H1 (cell line): ENCODE results near the gene ZBTB37. TPM values are rescaled to one million over a fixed set of nuclear protein-coding genes. Genes with fewer than 3 reads are reported as not detected.

Experiments
- CTCF ChIA-PET: fragments of 300-600 bp; sonication (Branson Sonifier 250); formaldehyde crosslinking; loops from one replicate; lab custom pipeline; 2021; ENCODE audit not compliant: partially characterized antibody; lab: Charles Lee
- POLR2A ChIA-PET: fragments of 300-600 bp; sonication (Branson Sonifier 250); formaldehyde crosslinking; loops from one replicate; lab custom pipeline; 2021; ENCODE audit warnings: inconsistent platforms; ENCODE audit not compliant: partially characterized antibody; lab: Charles Lee
- DNase-seq, 2 experiments: peaks; one replicate each; pipeline versions ENCODE4 v3.0.0 to v3.0.0-alpha.2; 2010 to 2022; ENCODE audit warnings: low spot score in 2 of 2, low read depth in 1 of 2, mixed read lengths in 1 of 2
- FAIRE-seq: peaks from 2 replicates; lab custom pipeline; 2011; peaks lifted over from hg19 to GRCh38; lab: Jason Lieb, UNC
- H2AFZ ChIP-seq: 2 replicates; pipeline ENCODE4 v1.8.1; 2012; ENCODE audit warnings: low read length, inconsistent platforms
- H2AK5ac ChIP-seq: 2 replicates; pipeline ENCODE4 v1.6.1; 2013; ENCODE audit warnings: low read depth, low read length
- H2BK120ac ChIP-seq: replicated peaks from 2 replicates; pipeline ENCODE3; 2013; ENCODE audit warnings: low read depth, low read length, inconsistent platforms
- H2BK12ac ChIP-seq: 2 replicates; pipeline ENCODE4 v1.6.1; 2013; ENCODE audit warnings: low read depth, low read length
- H2BK15ac ChIP-seq: 2 replicates; pipeline ENCODE4 v1.6.1; 2013; ENCODE audit warnings: low read length
- H2BK20ac ChIP-seq: 2 replicates; pipeline ENCODE4 v1.6.1; 2013; ENCODE audit warnings: low read length
- H2BK5ac ChIP-seq: 2 replicates; pipeline ENCODE4 v1.6.1; 2013; ENCODE audit warnings: low read depth, low read length
- H3K14ac ChIP-seq: 2 replicates; pipeline ENCODE4 v1.6.1; 2013; ENCODE audit warnings: inconsistent platforms; ENCODE audit not compliant: insufficient read length
- H3K18ac ChIP-seq: 2 replicates; pipeline ENCODE4 v1.6.1; 2013; ENCODE audit warnings: low read length; ENCODE audit errors: extremely low read depth
- H3K23ac ChIP-seq: 2 replicates; pipeline ENCODE4 v1.6.1; 2013; ENCODE audit warnings: inconsistent platforms; ENCODE audit not compliant: insufficient read length
- H3K23me2 ChIP-seq: 2 replicates; pipeline ENCODE4 v1.6.1; 2013; ENCODE audit warnings: low read depth, low read length
- H3K27ac ChIP-seq: 2 replicates; pipeline ENCODE4 v1.6.1; 2011; ENCODE audit warnings: low read depth, low read length, inconsistent platforms
- H3K27me3 ChIP-seq, 4 experiments: replicated peaks in 1 of 4; 1 replicate in 1 of 4; 2 replicates in 3 of 4; pipeline versions ENCODE4 v1.6.1 to v1.8.1; 2011 to 2013; ENCODE audit warnings: low read length in 3 of 4, mild to moderate bottlenecking in 3 of 4, inconsistent platforms in 2 of 4, mixed read lengths in 2 of 4, moderate library complexity in 1 of 4; ENCODE audit not compliant: control insufficient read depth in 3 of 4, insufficient read depth in 3 of 4; ENCODE audit errors: extremely low read depth in 1 of 4
- H3K36me3 ChIP-seq, 4 experiments: 2 replicates each; pipeline versions ENCODE4 v1.6.1 to v1.8.1; 2011 to 2013; ENCODE audit warnings: mild to moderate bottlenecking in 4 of 4, low read length in 3 of 4, moderate library complexity in 2 of 4, control low read depth in 1 of 4, inconsistent platforms in 1 of 4; ENCODE audit not compliant: insufficient read depth in 4 of 4, control insufficient read depth in 2 of 4
- H3K4ac ChIP-seq: replicated peaks from 2 replicates; pipeline ENCODE3; 2013; ENCODE audit warnings: low read length, low read depth, mixed read lengths, inconsistent platforms; ENCODE audit not compliant: insufficient read length
- H3K4me1 ChIP-seq, 4 experiments: replicated peaks in 1 of 4; 1 replicate in 1 of 4; 2 replicates in 3 of 4; pipeline versions ENCODE4 v1.6.1 to v1.8.1; 2011 to 2013; ENCODE audit warnings: low read length in 3 of 4, inconsistent platforms in 2 of 4, mixed read lengths in 1 of 4; ENCODE audit not compliant: insufficient read depth in 4 of 4, control insufficient read depth in 3 of 4
- H3K4me2 ChIP-seq, 2 experiments: 2 replicates each; pipeline versions ENCODE4 v1.6.1 to v1.8.1; 2011 to 2013; ENCODE audit warnings: low read depth in 2 of 2, low read length in 2 of 2, control low read depth in 1 of 2, inconsistent platforms in 1 of 2, mild to moderate bottlenecking in 1 of 2; ENCODE audit not compliant: insufficient read depth in 1 of 2
- H3K4me3 ChIP-seq, 4 experiments: fragments of 200-600, 300-600 bp in 1 of 4; sonication (generic), shearing (Covaris generic), sonication (Bioruptor Twin) in 1 of 4; 2 replicates each; pipeline versions ENCODE4 v1.5.1 to v1.8.1; 2011 to 2016; ENCODE audit warnings: low read length in 4 of 4, low read depth in 3 of 4, control low read depth in 2 of 4, inconsistent platforms in 2 of 4, mild to moderate bottlenecking in 2 of 4, mixed read lengths in 1 of 4, moderate library complexity in 1 of 4; ENCODE audit not compliant: insufficient read depth in 2 of 4; ENCODE audit errors: extremely low read depth in 1 of 4
- H3K56ac ChIP-seq: replicated peaks from 2 replicates; pipeline ENCODE3; 2013; ENCODE audit warnings: low read depth, mild to moderate bottlenecking, mixed read lengths, low read length, inconsistent platforms; ENCODE audit not compliant: insufficient read length
- H3K79me1 ChIP-seq: 2 replicates; pipeline ENCODE4 v1.6.1; 2013; ENCODE audit warnings: low read depth, low read length, control low read depth
- H3K79me2 ChIP-seq, 2 experiments: 2 replicates each; pipeline versions ENCODE4 v1.6.1 to v1.8.1; 2012 to 2013; ENCODE audit warnings: low read length in 2 of 2, mild to moderate bottlenecking in 2 of 2, inconsistent platforms in 1 of 2; ENCODE audit not compliant: insufficient read depth in 2 of 2, control insufficient read depth in 1 of 2
- H3K9ac ChIP-seq, 4 experiments: replicated peaks in 1 of 4; 1 replicate in 1 of 4; 2 replicates in 3 of 4; pipeline versions ENCODE4 v1.6.1 to v1.8.1; 2011 to 2013; ENCODE audit warnings: low read depth in 3 of 4, low read length in 3 of 4, control low read depth in 2 of 4, mild to moderate bottlenecking in 2 of 4, moderate library complexity in 2 of 4, inconsistent platforms in 1 of 4; ENCODE audit errors: extremely low read depth in 1 of 4
- H3K9me3 ChIP-seq, 2 experiments: 2 replicates each; pipeline versions ENCODE4 v1.6.1 to v1.8.1; 2012 to 2013; ENCODE audit warnings: mild to moderate bottlenecking in 2 of 2, moderate library complexity in 2 of 2, control low read depth in 1 of 2, inconsistent platforms in 1 of 2, low read depth in 1 of 2, low read length in 1 of 2, mixed read lengths in 1 of 2; ENCODE audit not compliant: insufficient read depth in 2 of 2
- H4K20me1 ChIP-seq, 2 experiments: replicated peaks in 1 of 2; 2 replicates each; pipeline versions ENCODE3 to v1.8.1; 2011 to 2013; ENCODE audit warnings: inconsistent platforms in 2 of 2, low read length in 2 of 2, mild to moderate bottlenecking in 1 of 2; ENCODE audit not compliant: insufficient read depth in 2 of 2, control insufficient read depth in 1 of 2
- H4K5ac ChIP-seq: 2 replicates; pipeline ENCODE4 v1.6.1; 2013; ENCODE audit warnings: low read length, low read depth, mixed read lengths, inconsistent platforms; ENCODE audit not compliant: insufficient read length
- H4K8ac ChIP-seq: 2 replicates; pipeline ENCODE4 v1.8.0; 2013; ENCODE audit warnings: mild to moderate bottlenecking, moderate library complexity, low read length, inconsistent platforms; ENCODE audit not compliant: insufficient read depth; ENCODE audit errors: extremely low read depth
- H4K91ac ChIP-seq: replicated peaks from 2 replicates; pipeline ENCODE3; 2013; ENCODE audit warnings: low read length, mixed read lengths, inconsistent platforms; ENCODE audit not compliant: insufficient read length
- ASH2L ChIP-seq: fragments of 200-600, 300-600 bp; sonication (generic); IDR thresholded peaks from one replicate; pipeline ENCODE4 v1.7.1; 2017; ENCODE audit warnings: low read length
- CEBPB ChIP-seq: IDR thresholded peaks from 2 replicates; pipeline ENCODE4 v1.6.1; 2012; ENCODE audit warnings: low read depth, low read length
- HDAC6 ChIP-seq: IDR thresholded peaks from one replicate; pipeline ENCODE4 v1.7.1; 2012; ENCODE audit warnings: low read depth, mild to moderate bottlenecking, inconsistent platforms, low read length, moderate library complexity
- JUND ChIP-seq: IDR thresholded peaks from 2 replicates; pipeline ENCODE4 v1.6.1; 2011; ENCODE audit warnings: mild to moderate bottlenecking, improper control_type of control experiment, low read length
- KDM1A ChIP-seq: fragments of 200-600, 300-600 bp; sonication (generic); IDR thresholded peaks from 2 replicates; pipeline ENCODE4 v1.7.1; 2016; ENCODE audit warnings: mild to moderate bottlenecking, low read length, borderline replicate concordance
- POLR2AphosphoS5 ChIP-seq: IDR thresholded peaks from 2 replicates; pipeline ENCODE4 v1.6.1; 2011; ENCODE audit warnings: low read depth, low read length
- SP1 ChIP-seq: IDR thresholded peaks from 2 replicates; pipeline ENCODE4 v1.6.1; 2011; ENCODE audit warnings: low read depth, low read length
- TEAD4 ChIP-seq: IDR thresholded peaks from 2 replicates; pipeline ENCODE4 v1.6.1; 2012; ENCODE audit warnings: low read depth, low read length, inconsistent platforms, mixed read lengths
- WGBS, 2 experiments: shearing (Covaris generic) in 1 of 2; methylation state at CpG; one replicate each; pipeline versions ENCODE4 v1.1.6 to v1.1.7; 2013 to 2015; ENCODE audit warnings: low lambda C conversion rate in 2 of 2, mixed read lengths in 2 of 2, inconsistent platforms in 1 of 2, low coverage in 1 of 2, missing lambda C conversion rate in 1 of 2; ENCODE audit not compliant: insufficient replicate concordance in 2 of 2, insufficient coverage in 1 of 2, insufficient read length in 1 of 2; ENCODE audit errors: extremely low coverage in 1 of 2, missing lambda C conversion rate in 1 of 2; 5-methylcytosine and 5-hydroxymethylcytosine counted together
- polyA plus RNA-seq, 7 experiments: library from polyadenylated mRNA; depleted of rRNA in 3 of 7; stranded (reverse) in 5 of 7; unstranded in 2 of 7; fragments of >200 nt in 5 of 7; fragments of 200-250 nt in 2 of 7; gene quantifications; 1 replicate in 5 of 7; 2 replicates in 1 of 7; 4 replicates in 1 of 7; pipeline versions ENCODE4 v1.2.1 to v1.2.3, GENCODE V29; 2011 to 2013; ENCODE audit warnings: missing spikeins in 2 of 7, mixed read lengths in 2 of 7
- total RNA-seq: library from RNA; stranded (reverse); fragmentation: NEBNext Ultra II Directional; extraction: Animal tissue kit (Norgen Biotek cat#: 25700); gene quantifications from 2 replicates; pipeline ENCODE4 v1.2.1, GENCODE V29; 2021

The ZBTB37 gene
- total and polyA plus RNA-seq, 2 of the 8 experiments (the other 6 are each of a cell fraction or from before 2014, with no cell fraction given), result 1.7 to 12.5 TPM

DNA sequence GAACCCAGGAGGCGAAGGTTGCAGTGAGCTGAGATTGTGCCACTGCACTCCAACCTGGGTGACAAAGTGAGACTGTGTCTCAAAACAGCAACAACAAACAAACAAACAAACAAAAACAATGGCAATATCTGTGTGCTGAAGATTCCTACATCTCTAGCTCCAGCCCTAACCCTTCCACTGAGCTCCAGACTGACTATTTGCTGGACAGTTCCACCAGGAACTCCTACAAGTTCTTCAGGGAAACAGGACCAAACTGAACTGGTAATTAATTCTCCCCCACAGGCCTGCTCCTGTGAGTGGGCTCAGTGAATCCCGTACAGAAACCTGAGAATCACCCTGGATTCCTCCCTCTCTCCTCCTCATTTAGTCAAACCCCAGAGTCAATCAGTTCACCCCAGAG is 47.4 kb downstream of the ZBTB37 start:
- no peak overlapping the region for H3K56ac ChIP-seq
- no peak overlapping the region for H3K27ac ChIP-seq
- no peaks in the 10 kb centered on the region for H4K20me1 ChIP-seq
- POLR2A ChIA-PET, result interaction anchor here (0.9 to 2.5 kb wide), 6 partner anchors 8 to 52 kb away, joined by 3 to 14 read pairs (median 3); partner anchors contain the start of genes GAS5 and ZBTB37
- no peak overlapping the region for H2AK5ac ChIP-seq
- no peaks in the 10 kb centered on the region for H3K36me3 ChIP-seq
- no peak overlapping the region for H3K4me3 ChIP-seq
- H3K9ac ChIP-seq, result no peak overlapping the region
- no peaks in the 10 kb centered on the region for H3K9me3 ChIP-seq
- H4K91ac ChIP-seq, result no peak overlapping the region
- H3K23ac ChIP-seq, result no peak overlapping the region
- FAIRE-seq, result no peak
- DNase-seq, result no peak
- H2BK120ac ChIP-seq, result no peak overlapping the region
- no peak overlapping the region for H3K14ac ChIP-seq
- no peak overlapping the region for H4K8ac ChIP-seq
- H3K4me2 ChIP-seq, result no peak overlapping the region
- H3K4me1 ChIP-seq, result no peaks in the 10 kb centered on the region; a peak in 1 of 7 replicates
- H4K5ac ChIP-seq, result no peak overlapping the region
- H2BK5ac ChIP-seq, result no peak overlapping the region
- no peak overlapping the region for H2BK12ac ChIP-seq
- no peak overlapping the region for H2AFZ ChIP-seq
- H2BK20ac ChIP-seq, result no peak overlapping the region
- WGBS, 2 experiments, result 91% methylated on average over 2 of the region's 2 CpGs; no CpG with 5 or more reads in 1 of the 2 experiments
- H2BK15ac ChIP-seq, result no peak overlapping the region
- H3K79me2 ChIP-seq, result no peaks in the 10 kb centered on the region
- H3K27me3 ChIP-seq, result no peaks in the 10 kb centered on the region
- H3K23me2 ChIP-seq, result no peaks in the 10 kb centered on the region
- H3K4ac ChIP-seq, result no peak overlapping the region
- H3K18ac ChIP-seq, result no peak overlapping the region
- CTCF ChIA-PET, result interaction anchor here (0.8 to 2.6 kb wide), 10 partner anchors 8 to 117 kb away, joined by 3 to 18 read pairs (median 4); partner anchors contain the start of gene ZBTB37
- no peaks in the 10 kb centered on the region for H3K79me1 ChIP-seq
- no peak for TF ChIP-seq SP1
- no peak for TF ChIP-seq KDM1A
- no peak for TF ChIP-seq CEBPB
- no peak for TF ChIP-seq POLR2AphosphoS5
- TF ChIP-seq JUND, result no peak
- TF ChIP-seq ASH2L, result no peak
- no peak for TF ChIP-seq HDAC6
- no peak for TF ChIP-seq TEAD4
